ENCODE measurements around the gene LRRC23. TPM values are rescaled to one million over a fixed set of nuclear protein-coding genes. Genes with fewer than 3 reads are reported as not detected.
A peak's percentile ranks its signal among the peaks of the same experiment; 100 is the strongest.

LRRC23 gene
- total RNA-seq, 1 experiment from 2014 or later, result 8.0 TPM

- Histone ChIP-seq H3K36me3 (ENCODE audit: control insufficient read depth in 1 of 2, insufficient read depth in 2 of 2, low read length in 2 of 2) (no peaks in the 10 kb centered on the region; a peak in 1 of 4 replicates), H3K4me1 (ENCODE audit: control insufficient read depth in 1 of 2, insufficient read depth in 2 of 2, low read length in 2 of 2) (peaks cover 20 to 40% of the 10 kb centered on the region in 2 experiments), H3K9ac (ENCODE audit: low read length) (peak overlapping the region; percentile 100), H3K79me2 (ENCODE audit: insufficient read depth, low read length) (peaks cover 21% of the 10 kb centered on the region), H3K4me2 (ENCODE audit: low read length) (0 out of 2 replicates have a peak overlapping the region, but pooled peaks have one; percentile 87), H3K9me3 (ENCODE audit: control insufficient read depth in 1 of 2, insufficient read depth in 1 of 2, low read depth in 1 of 2, low read length in 2 of 2) (no peaks in the 10 kb centered on the region), H2AFZ (ENCODE audit: low read depth, low read length, poor library complexity, severe bottlenecking) (no peak overlapping the region), H3K9me2 (ENCODE audit: insufficient read depth) (no peaks in the 10 kb centered on the region), H4K20me1 (ENCODE audit: insufficient read depth) (no peaks in the 10 kb centered on the region), H3K27ac (ENCODE audit: low read depth, low read length) (peak overlapping the region; percentile 97), H3K4me3 (replicated peaks in 1 of 2; ENCODE audit: low read depth in 1 of 2, low read length in 2 of 2) (no peak overlapping the region), H3K27me3 (ENCODE audit: insufficient read depth, low read length) (no peaks in the 10 kb centered on the region)
- TF ChIP-seq ZFX (IDR thresholded peaks at IDR 0.05), result no peak
- TF ChIP-seq SP1 (IDR thresholded peaks at IDR 0.05; ENCODE audit: low read depth), result no peak
- RAD21 ChIA-PET (ENCODE audit: low non-redundant PET in 1 of 2, low total read pairs in 2 of 2, uncharacterized antibody in 2 of 2, unreplicated experiment in 2 of 2), result interaction anchor here in 1 of 2 experiments (4.0 kb wide), 1 partner anchor 14 kb away, joined by 22 read pairs; no protein-coding TSS in a partner anchor
- DNase-seq (ENCODE audit: low read depth, low spot score), result no peak
- CTCF ChIA-PET, result interaction anchor here (2.7 to 6.0 kb wide), 3 partner anchors 14 to 88 kb away, joined by 11 to 101 read pairs (median 18); partner anchors contain the start of genes C12orf57, RNU7-1 and SPSB2
- no TSS peak for BruUV-seq (replicated peaks)
- POLR2A ChIA-PET, result interaction anchor here (1.7 to 9.9 kb wide), 2 partner anchors 13 to 58 kb away, joined by 4 to 269 read pairs; partner anchors contain the start of genes C12orf57, LPCAT3 and RNU7-1
- intact Hi-C loops (cut with micrococcal nuclease), result loop anchor here (5.0 kb wide), 1 partner anchor 208 kb away; the partner anchor contains the start of gene MLF2
- ATAC-seq, result no peak
Measured at GRCh38 chr12:6959805-6960592, 55.4 kb downstream of the LRRC23 start.

- Histone ChIP-seq H3K27me3 (ENCODE audit: insufficient read depth, low read length) (no peaks in the 10 kb centered on the region), H2AFZ (ENCODE audit: low read depth, low read length, poor library complexity, severe bottlenecking) (no peak overlapping the region), H3K36me3 (ENCODE audit: control insufficient read depth in 1 of 2, insufficient read depth in 2 of 2, low read length in 2 of 2) (peaks cover under 1 to 5% of the 10 kb centered on the region in 2 experiments; a peak in 2 of 4 replicates), H3K4me3 (replicated peaks in 1 of 2; ENCODE audit: low read depth in 1 of 2, low read length in 2 of 2) (peak overlapping the region; percentile 96 to 99), H3K79me2 (ENCODE audit: insufficient read depth, low read length) (peaks cover 28% of the 10 kb centered on the region), H3K9ac (ENCODE audit: low read length) (peak overlapping the region; percentile 100), H3K9me2 (ENCODE audit: insufficient read depth) (no peaks in the 10 kb centered on the region), H4K20me1 (ENCODE audit: insufficient read depth) (peaks cover 3% of the 10 kb centered on the region; the same call in 1 of the 2 replicates), H3K4me1 (ENCODE audit: control insufficient read depth in 1 of 2, insufficient read depth in 2 of 2, low read length in 2 of 2) (peaks cover 26 to 47% of the 10 kb centered on the region in 2 experiments), H3K9me3 (ENCODE audit: control insufficient read depth in 1 of 2, insufficient read depth in 1 of 2, low read depth in 1 of 2, low read length in 2 of 2) (no peaks in the 10 kb centered on the region), H3K4me2 (ENCODE audit: low read length) (peak overlapping the region; percentile 87), H3K27ac (ENCODE audit: low read depth, low read length) (peak overlapping the region; percentile 97)
- ChIA-PET CTCF (interaction anchor here (1.1 to 6.0 kb wide), 5 partner anchors 11 to 89 kb away, joined by 3 to 101 read pairs (median 11); partner anchors contain the start of genes C12orf57, LPCAT3, RNU7-1 and SPSB2), POLR2A (interaction anchor here (1.1 to 9.9 kb wide), 11 partner anchors 14 to 147 kb away, joined by 3 to 269 read pairs (median 5); partner anchors contain the start of genes ATN1, C12orf57, LPCAT3 and RNU7-1), RAD21 (ENCODE audit: low non-redundant PET in 1 of 2, low total read pairs in 2 of 2, uncharacterized antibody in 2 of 2, unreplicated experiment in 2 of 2) (interaction anchor here in 1 of 2 experiments (4.0 kb wide), 1 partner anchor 15 kb away, joined by 22 read pairs; no protein-coding TSS in a partner anchor)
- ATAC-seq (no peak), DNase-seq (ENCODE audit: low read depth, low spot score) (no peak)
- no TSS peak for BruUV-seq (replicated peaks)
- intact Hi-C loops (cut with micrococcal nuclease), result loop anchor here (1.0 to 5.0 kb wide), 2 partner anchors 14 to 208 kb away; partner anchors contain the start of gene MLF2
- no peak for TF ChIP-seq SRF (IDR thresholded peaks at IDR 0.05; ENCODE audit: low read depth)
- TF ChIP-seq, protein P1, sequence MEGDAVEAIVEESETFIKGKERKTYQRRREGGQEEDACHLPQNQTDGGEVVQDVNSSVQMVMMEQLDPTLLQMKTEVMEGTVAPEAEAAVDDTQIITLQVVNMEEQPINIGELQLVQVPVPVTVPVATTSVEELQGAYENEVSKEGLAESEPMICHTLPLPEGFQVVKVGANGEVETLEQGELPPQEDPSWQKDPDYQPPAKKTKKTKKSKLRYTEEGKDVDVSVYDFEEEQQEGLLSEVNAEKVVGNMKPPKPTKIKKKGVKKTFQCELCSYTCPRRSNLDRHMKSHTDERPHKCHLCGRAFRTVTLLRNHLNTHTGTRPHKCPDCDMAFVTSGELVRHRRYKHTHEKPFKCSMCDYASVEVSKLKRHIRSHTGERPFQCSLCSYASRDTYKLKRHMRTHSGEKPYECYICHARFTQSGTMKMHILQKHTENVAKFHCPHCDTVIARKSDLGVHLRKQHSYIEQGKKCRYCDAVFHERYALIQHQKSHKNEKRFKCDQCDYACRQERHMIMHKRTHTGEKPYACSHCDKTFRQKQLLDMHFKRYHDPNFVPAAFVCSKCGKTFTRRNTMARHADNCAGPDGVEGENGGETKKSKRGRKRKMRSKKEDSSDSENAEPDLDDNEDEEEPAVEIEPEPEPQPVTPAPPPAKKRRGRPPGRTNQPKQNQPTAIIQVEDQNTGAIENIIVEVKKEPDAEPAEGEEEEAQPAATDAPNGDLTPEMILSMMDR (IDR thresholded peaks at IDR 0.05 in 2 of 3, conservative IDR thresholded peaks at IDR 0.05 in 1 of 3; ENCODE audit: borderline replicate concordance in 1 of 3, insufficient read depth in 1 of 3, low read depth in 2 of 3, low read length in 2 of 3), result peak in 1 of 3 experiments; percentile 7; a peak in 1 of 6 replicates
Measured at GRCh38 chr12:6960593-6961277, 56.1 kb downstream of the LRRC23 start.

Measured in HCT116 (cell line).